ENCODE results near the gene MASP1. TPM values are rescaled to one million over a fixed set of nuclear protein-coding genes. Genes with fewer than 3 reads are reported as not detected.

MASP1 gene
- total and polyA plus RNA-seq, 2 experiments from 2014 or later = 1.6 to 3.0 TPM

DNA sequence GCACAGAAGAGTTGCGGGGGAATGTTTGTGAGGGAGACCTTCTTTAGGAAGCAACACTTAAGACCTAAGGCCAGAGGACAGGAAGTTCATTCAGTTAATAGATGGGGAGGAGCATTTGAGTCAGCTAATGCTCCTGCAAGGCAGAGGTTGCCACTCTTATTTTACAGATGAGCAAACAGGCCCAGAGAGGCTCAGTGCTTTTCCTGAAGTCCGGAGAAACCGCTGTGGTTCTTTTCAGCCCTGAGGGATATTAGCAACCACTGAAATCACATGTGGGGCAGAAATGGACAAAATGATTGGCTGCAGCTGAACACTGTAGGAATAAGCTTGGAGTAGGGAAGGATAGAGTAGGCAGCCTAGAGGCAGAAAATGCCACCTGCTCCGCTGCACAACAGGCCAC, 43.4 kb upstream of the MASP1 start (continued):
- TF ChIP-seq, protein P1, sequence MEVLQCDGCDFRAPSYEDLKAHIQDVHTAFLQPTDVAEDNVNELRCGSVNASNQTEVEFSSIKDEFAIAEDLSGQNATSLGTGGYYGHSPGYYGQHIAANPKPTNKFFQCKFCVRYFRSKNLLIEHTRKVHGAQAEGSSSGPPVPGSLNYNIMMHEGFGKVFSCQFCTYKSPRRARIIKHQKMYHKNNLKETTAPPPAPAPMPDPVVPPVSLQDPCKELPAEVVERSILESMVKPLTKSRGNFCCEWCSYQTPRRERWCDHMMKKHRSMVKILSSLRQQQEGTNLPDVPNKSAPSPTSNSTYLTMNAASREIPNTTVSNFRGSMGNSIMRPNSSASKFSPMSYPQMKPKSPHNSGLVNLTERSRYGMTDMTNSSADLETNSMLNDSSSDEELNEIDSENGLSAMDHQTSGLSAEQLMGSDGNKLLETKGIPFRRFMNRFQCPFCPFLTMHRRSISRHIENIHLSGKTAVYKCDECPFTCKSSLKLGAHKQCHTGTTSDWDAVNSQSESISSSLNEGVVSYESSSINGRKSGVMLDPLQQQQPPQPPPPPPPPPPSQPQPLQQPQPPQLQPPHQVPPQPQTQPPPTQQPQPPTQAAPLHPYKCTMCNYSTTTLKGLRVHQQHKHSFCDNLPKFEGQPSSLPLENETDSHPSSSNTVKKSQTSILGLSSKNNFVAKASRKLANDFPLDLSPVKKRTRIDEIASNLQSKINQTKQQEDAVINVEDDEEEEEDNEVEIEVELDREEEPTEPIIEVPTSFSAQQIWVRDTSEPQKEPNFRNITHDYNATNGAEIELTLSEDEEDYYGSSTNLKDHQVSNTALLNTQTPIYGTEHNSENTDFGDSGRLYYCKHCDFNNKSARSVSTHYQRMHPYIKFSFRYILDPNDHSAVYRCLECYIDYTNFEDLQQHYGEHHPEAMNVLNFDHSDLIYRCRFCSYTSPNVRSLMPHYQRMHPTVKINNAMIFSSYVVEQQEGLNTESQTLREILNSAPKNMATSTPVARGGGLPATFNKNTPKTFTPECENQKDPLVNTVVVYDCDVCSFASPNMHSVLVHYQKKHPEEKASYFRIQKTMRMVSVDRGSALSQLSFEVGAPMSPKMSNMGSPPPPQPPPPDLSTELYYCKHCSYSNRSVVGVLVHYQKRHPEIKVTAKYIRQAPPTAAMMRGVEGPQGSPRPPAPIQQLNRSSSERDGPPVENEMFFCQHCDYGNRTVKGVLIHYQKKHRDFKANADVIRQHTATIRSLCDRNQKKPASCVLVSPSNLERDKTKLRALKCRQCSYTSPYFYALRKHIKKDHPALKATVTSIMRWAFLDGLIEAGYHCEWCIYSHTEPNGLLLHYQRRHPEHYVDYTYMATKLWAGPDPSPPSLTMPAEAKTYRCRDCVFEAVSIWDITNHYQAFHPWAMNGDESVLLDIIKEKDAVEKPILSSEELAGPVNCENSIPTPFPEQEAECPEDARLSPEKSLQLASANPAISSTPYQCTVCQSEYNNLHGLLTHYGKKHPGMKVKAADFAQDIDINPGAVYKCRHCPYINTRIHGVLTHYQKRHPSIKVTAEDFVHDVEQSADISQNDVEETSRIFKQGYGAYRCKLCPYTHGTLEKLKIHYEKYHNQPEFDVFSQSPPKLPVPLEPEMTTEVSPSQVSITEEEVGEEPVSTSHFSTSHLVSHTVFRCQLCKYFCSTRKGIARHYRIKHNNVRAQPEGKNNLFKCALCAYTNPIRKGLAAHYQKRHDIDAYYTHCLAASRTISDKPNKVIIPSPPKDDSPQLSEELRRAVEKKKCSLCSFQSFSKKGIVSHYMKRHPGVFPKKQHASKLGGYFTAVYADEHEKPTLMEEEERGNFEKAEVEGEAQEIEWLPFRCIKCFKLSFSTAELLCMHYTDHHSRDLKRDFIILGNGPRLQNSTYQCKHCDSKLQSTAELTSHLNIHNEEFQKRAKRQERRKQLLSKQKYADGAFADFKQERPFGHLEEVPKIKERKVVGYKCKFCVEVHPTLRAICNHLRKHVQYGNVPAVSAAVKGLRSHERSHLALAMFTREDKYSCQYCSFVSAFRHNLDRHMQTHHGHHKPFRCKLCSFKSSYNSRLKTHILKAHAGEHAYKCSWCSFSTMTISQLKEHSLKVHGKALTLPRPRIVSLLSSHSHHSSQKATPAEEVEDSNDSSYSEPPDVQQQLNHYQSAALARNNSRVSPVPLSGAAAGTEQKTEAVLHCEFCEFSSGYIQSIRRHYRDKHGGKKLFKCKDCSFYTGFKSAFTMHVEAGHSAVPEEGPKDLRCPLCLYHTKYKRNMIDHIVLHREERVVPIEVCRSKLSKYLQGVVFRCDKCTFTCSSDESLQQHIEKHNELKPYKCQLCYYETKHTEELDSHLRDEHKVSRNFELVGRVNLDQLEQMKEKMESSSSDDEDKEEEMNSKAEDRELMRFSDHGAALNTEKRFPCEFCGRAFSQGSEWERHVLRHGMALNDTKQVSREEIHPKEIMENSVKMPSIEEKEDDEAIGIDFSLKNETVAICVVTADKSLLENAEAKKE (CRISPR knock-in tag; IDR thresholded peaks at IDR 0.05) = no peak
- TF ChIP-seq STAT1 (IDR thresholded peaks at IDR 0.05; ENCODE audit: unreplicated experiment) = no peak
- no peak for TF ChIP-seq NANOG (IDR thresholded peaks at IDR 0.05; ENCODE audit: borderline replicate concordance)

DNA sequence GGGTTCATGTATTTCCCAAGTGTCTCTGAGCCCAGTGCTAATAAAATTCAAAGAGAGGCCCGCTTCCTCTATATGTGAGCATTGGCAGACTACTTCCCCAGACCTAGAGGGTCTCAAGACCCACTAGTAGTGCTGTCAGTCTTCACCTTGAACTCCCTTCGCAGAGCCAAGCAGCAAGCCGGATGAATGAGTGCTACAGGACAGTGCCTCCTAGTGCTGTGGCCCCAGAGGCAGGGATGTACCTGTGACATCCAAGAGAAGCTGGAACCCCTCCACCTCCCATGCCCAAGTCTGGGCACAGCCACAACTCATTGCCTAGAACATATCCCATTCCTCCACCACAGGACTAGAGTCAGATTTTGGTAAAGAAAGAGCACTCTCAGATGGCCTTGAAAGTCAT, 37.2 kb upstream of the MASP1 start:
- Histone ChIP-seq H3K4me2 (no peak overlapping the region), H3F3A (replicated peaks; ENCODE audit: low read depth) (no peaks in the 10 kb centered on the region), H3K79me2 (replicated peaks; ENCODE audit: insufficient read depth) (no peaks in the 10 kb centered on the region), H3K36me3 (ENCODE audit: insufficient read depth) (no peaks in the 10 kb centered on the region), H2AFZ (no peak overlapping the region), H3K9me2 (ENCODE audit: insufficient read depth) (peaks cover 22% of the 10 kb centered on the region), H3K27me3 (ENCODE audit: insufficient read depth) (no peaks in the 10 kb centered on the region), H4K20me1 (replicated peaks; ENCODE audit: insufficient read depth) (no peaks in the 10 kb centered on the region), H3K4me3 (no peak overlapping the region), H3K27ac (ENCODE audit: low read depth) (no peak overlapping the region), H3K4me1 (ENCODE audit: insufficient read depth) (peaks cover 3% of the 10 kb centered on the region)
- Mint-ChIP-seq H3K27ac (no peak overlapping the region), H3K4me1 (peaks cover 3% of the 10 kb centered on the region; the same call in 2 of the 3 replicates), H3K4me3 (no peak overlapping the region), H3K9me3 (no peaks in the 10 kb centered on the region), H3K36me3 (ENCODE audit: low read depth) (no peaks in the 10 kb centered on the region), H3K27me3 (ENCODE audit: insufficient read depth, low read depth, poor library complexity) (no peaks in the 10 kb centered on the region)
- DNase-seq (ENCODE audit: low spot score) (no peak), ATAC-seq (peak; percentile 27; the same call in 1 of the 3 replicates)
- TF ChIP-seq, protein P2, sequence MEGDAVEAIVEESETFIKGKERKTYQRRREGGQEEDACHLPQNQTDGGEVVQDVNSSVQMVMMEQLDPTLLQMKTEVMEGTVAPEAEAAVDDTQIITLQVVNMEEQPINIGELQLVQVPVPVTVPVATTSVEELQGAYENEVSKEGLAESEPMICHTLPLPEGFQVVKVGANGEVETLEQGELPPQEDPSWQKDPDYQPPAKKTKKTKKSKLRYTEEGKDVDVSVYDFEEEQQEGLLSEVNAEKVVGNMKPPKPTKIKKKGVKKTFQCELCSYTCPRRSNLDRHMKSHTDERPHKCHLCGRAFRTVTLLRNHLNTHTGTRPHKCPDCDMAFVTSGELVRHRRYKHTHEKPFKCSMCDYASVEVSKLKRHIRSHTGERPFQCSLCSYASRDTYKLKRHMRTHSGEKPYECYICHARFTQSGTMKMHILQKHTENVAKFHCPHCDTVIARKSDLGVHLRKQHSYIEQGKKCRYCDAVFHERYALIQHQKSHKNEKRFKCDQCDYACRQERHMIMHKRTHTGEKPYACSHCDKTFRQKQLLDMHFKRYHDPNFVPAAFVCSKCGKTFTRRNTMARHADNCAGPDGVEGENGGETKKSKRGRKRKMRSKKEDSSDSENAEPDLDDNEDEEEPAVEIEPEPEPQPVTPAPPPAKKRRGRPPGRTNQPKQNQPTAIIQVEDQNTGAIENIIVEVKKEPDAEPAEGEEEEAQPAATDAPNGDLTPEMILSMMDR (conservative IDR thresholded peaks at IDR 0.05; ENCODE audit: low read depth in 2 of 2) = peak; percentile 26 to 52
- TF ChIP-seq CREB1 (CRISPR knock-in tag; IDR thresholded peaks at IDR 0.05; ENCODE audit: low read depth) = no peak
